Sigmoid colon (tissue), 4 donors: ENCODE data around the gene PPARA.

Source experiments
- EP300 ChIP-seq, 4 donors: sonication (generic); formaldehyde crosslinking; IDR thresholded peaks; one replicate each; pipeline ENCODE4 v1.6.1; 2017; ENCODE audit warnings: antibody characterized with exemption in 4 of 4
- POLR2A ChIP-seq, 2 donors: fragments of 450-650 bp; IDR thresholded peaks; one replicate each; pipeline ENCODE4 v1.6.1; 2016; ENCODE audit warnings: antibody characterized with exemption in 2 of 2, mild to moderate bottlenecking in 2 of 2, moderate library complexity in 2 of 2
- POLR2AphosphoS5 ChIP-seq, 4 donors: sonication (generic); formaldehyde crosslinking; IDR thresholded peaks; one replicate each; pipeline ENCODE4 v1.6.1; 2017; ENCODE audit warnings: antibody characterized with exemption in 4 of 4
- TF ChIP-seq, protein P1 (sequence below), 4 experiments: fragments of 450-650 bp in 3 of 4; fragments of 200-600 bp in 1 of 4; IDR thresholded peaks; one replicate each; pipeline ENCODE4 v1.5.1; 2016 to 2019; ENCODE audit warnings: antibody characterized with exemption in 4 of 4, mild to moderate bottlenecking in 3 of 4, moderate library complexity in 2 of 4

DNA sequence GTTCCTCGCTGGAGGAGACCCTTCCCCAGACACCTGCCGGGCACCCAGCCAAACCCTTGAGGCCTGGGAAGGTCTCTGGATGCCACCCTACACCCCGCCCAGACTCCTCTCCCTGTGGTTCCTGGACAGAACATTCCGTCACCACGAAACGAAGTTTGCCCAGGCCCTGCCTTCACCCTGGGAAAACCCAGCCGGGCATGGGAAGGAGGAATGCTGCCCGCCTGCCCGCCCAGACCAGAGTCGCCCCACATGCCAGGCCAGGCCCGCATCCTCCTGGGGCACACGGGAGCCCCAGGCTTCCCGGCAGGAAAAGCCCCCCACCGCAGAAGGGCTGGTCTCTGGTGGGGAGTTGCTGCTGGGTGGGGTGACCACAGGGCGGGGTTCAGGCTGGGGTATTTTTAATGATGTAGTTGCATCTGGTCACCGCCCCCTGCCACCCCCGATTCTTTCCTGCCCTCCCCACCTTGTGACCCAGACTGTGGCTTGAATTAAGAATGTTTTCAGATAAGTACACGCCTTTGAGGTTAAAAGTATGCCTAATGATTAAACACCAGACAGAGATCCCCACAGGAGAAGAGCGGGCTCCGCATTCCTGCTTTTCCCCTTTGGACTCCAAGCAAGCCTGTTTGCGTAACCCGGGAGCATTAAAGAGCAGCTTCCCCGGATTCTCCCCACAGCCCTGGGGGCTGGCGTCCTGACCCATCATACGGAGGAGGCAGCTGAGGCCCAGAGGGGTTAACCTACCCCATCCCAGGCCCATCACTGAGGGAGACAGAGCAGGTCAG, 44.6 kb upstream of the PPARA start:
- TF ChIP-seq POLR2A (IDR thresholded peaks at IDR 0.05), result no peak
- TF ChIP-seq, protein P1, sequence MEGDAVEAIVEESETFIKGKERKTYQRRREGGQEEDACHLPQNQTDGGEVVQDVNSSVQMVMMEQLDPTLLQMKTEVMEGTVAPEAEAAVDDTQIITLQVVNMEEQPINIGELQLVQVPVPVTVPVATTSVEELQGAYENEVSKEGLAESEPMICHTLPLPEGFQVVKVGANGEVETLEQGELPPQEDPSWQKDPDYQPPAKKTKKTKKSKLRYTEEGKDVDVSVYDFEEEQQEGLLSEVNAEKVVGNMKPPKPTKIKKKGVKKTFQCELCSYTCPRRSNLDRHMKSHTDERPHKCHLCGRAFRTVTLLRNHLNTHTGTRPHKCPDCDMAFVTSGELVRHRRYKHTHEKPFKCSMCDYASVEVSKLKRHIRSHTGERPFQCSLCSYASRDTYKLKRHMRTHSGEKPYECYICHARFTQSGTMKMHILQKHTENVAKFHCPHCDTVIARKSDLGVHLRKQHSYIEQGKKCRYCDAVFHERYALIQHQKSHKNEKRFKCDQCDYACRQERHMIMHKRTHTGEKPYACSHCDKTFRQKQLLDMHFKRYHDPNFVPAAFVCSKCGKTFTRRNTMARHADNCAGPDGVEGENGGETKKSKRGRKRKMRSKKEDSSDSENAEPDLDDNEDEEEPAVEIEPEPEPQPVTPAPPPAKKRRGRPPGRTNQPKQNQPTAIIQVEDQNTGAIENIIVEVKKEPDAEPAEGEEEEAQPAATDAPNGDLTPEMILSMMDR (IDR thresholded peaks at IDR 0.05), result no peak
- peak in 2 of 4 donors; percentile 38 to 53 for TF ChIP-seq POLR2AphosphoS5 (IDR thresholded peaks at IDR 0.05)
- peak in 1 of 4 donors; percentile 48 for TF ChIP-seq EP300 (IDR thresholded peaks at IDR 0.05)
